ENCODE data around the gene FXYD1.

DNA sequence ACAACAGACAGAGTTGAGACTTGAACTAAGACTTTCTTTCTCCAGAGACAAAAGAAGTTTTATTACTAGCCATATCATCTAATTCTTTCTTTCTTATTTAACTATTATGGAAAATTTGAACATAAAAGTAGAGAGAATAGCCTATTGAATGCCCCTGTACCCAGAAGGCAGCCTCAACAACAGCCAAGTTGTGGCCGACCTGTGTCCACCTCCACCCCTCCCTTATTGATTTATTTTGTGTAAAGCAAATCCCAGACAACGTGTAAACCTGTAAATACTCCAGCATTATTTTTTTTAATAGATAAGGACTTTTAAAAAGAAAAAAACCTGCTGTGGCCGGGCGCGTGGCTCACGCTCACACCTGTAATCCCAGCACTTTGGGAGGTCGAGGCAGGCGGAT is 49.1 kb upstream of the FXYD1 start:
- TF ChIP-seq CTCF (IDR thresholded peaks at IDR 0.05) (no peak), ZFX (IDR thresholded peaks at IDR 0.05; ENCODE audit: borderline replicate concordance) (no peak)

Measured in 22Rv1 (cell line).